ENCODE data around the gene MAPK14.

GRCh38 chr6:36132246-36132895, 104.8 kb downstream of the MAPK14 start:
- TF ChIP-seq, protein P1, sequence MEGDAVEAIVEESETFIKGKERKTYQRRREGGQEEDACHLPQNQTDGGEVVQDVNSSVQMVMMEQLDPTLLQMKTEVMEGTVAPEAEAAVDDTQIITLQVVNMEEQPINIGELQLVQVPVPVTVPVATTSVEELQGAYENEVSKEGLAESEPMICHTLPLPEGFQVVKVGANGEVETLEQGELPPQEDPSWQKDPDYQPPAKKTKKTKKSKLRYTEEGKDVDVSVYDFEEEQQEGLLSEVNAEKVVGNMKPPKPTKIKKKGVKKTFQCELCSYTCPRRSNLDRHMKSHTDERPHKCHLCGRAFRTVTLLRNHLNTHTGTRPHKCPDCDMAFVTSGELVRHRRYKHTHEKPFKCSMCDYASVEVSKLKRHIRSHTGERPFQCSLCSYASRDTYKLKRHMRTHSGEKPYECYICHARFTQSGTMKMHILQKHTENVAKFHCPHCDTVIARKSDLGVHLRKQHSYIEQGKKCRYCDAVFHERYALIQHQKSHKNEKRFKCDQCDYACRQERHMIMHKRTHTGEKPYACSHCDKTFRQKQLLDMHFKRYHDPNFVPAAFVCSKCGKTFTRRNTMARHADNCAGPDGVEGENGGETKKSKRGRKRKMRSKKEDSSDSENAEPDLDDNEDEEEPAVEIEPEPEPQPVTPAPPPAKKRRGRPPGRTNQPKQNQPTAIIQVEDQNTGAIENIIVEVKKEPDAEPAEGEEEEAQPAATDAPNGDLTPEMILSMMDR (IDR thresholded peaks at IDR 0.05): no peak
- TF ChIP-seq POLR2A (IDR thresholded peaks at IDR 0.05): no peak
